ENCODE results near the gene NTN3. TPM values are rescaled to one million over a fixed set of nuclear protein-coding genes. Genes with fewer than 3 reads are reported as not detected.

The NTN3 gene
- total RNA-seq, 4 donors from 2014 or later: 1.3 to 15.5 TPM; not detected in 2

DNA sequence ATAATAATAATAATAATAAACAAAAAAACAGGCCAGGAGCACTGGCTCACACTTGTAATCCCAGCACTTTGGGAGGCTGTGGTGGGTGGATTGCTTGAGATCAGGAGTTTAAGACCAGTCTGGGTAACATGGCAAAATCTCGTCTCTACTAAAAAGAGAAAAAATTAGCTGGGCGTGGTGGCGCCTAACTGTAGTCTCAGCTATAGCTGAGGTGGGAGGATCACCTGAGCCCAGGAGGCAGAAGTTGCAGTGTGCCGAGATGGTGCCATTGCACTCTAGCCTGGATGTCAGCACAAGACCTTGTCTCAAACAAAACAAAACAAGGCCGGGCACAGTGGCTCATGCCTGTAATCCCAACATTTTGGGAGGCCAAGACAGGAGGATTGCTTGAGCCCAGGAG, 23.9 kb downstream of the NTN3 start:
- no peak overlapping the region for H3K4me3 ChIP-seq
- no peaks in the 10 kb centered on the region for H3K27me3 ChIP-seq
- no peaks in the 10 kb centered on the region for H3K9me3 ChIP-seq
- TF ChIP-seq, protein P1, sequence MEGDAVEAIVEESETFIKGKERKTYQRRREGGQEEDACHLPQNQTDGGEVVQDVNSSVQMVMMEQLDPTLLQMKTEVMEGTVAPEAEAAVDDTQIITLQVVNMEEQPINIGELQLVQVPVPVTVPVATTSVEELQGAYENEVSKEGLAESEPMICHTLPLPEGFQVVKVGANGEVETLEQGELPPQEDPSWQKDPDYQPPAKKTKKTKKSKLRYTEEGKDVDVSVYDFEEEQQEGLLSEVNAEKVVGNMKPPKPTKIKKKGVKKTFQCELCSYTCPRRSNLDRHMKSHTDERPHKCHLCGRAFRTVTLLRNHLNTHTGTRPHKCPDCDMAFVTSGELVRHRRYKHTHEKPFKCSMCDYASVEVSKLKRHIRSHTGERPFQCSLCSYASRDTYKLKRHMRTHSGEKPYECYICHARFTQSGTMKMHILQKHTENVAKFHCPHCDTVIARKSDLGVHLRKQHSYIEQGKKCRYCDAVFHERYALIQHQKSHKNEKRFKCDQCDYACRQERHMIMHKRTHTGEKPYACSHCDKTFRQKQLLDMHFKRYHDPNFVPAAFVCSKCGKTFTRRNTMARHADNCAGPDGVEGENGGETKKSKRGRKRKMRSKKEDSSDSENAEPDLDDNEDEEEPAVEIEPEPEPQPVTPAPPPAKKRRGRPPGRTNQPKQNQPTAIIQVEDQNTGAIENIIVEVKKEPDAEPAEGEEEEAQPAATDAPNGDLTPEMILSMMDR (IDR thresholded peaks at IDR 0.05): no peak
- TF ChIP-seq POLR2A (IDR thresholded peaks at IDR 0.05): no peak
- intact Hi-C loops (cut with DNase I; ENCODE audit: low total_unique reads): loop anchor here (10.0 kb wide), 1 partner anchor 160 kb away; no protein-coding TSS in a partner anchor
- no peak overlapping the region for H3K27ac ChIP-seq
- DNase-seq: no peak
- H3K4me1 ChIP-seq: no peaks in the 10 kb centered on the region
- no peaks in the 10 kb centered on the region for H3K36me3 ChIP-seq

DNA sequence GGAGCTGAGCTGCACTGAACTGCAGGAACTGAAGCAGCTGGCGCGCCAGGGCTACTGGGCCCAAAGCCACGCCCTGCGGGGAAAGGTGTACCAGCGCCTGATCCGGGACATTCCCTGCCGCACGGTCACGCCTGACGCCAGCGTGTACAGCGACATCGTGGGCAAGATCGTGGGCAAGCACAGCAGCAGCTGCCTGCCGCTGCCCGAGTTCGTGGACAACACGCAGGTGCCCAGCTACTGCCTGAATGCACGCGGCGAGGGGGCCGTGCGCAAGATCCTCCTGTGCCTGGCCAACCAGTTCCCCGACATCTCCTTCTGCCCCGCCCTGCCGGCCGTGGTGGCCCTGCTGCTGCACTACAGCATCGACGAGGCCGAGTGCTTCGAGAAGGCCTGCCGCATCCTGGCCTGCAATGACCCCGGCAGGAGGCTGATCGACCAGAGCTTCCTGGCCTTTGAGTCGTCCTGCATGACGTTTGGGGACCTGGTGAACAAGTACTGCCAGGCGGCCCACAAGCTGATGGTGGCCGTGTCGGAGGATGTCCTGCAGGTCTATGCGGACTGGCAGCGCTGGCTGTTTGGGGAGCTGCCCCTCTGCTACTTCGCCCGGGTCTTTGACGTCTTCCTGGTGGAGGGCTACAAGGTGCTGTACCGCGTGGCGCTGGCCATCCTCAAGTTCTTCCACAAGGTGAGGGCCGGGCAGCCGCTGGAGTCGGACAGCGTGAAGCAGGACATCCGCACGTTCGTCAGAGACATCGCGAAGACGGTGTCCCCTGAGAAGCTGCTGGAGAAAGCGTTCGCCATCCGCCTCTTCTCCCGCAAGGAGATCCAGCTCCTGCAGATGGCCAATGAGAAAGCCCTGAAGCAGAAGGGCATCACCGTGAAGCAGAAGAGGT, 25.4 kb downstream of the NTN3 start:
- Histone ChIP-seq H3K9me3 (no peaks in the 10 kb centered on the region), H3K27ac (no peak overlapping the region), H3K27me3 (no peaks in the 10 kb centered on the region), H3K4me3 (no peak overlapping the region), H3K36me3 (no peaks in the 10 kb centered on the region), H3K4me1 (no peaks in the 10 kb centered on the region)
- no peak for DNase-seq
- intact Hi-C loops (cut with DNase I; ENCODE audit: low total_unique reads): loop anchor here (10.0 kb wide), 1 partner anchor 162 kb away; no protein-coding TSS in a partner anchor
- TF ChIP-seq, protein P1 (IDR thresholded peaks at IDR 0.05): no peak
- no peak for TF ChIP-seq POLR2A (IDR thresholded peaks at IDR 0.05)

DNA sequence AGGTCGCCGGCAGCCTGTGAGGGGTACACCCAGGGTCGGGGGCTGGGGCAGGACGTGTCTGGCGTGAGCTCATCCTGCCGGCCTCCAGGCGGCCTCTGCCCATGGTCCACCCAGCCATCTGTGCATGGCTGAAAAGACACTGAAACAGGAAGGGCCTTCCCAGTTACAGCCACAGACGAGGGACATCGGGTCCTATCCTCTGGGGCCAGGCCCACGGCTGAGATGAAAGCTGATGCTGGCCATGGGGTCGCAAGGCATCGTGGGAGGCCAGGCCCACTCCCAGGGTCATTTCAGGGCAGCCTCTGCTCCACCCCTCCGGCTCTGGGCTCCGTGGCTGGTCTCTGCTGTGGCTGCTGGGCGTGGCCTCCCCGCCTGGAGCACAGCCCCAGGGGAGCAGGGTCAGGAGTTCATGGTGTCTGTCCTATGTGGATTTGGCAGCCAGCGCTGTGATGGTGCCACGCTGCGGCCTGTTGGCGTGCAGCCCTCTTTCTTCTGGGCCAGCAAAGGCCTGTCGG, 26.1 kb downstream of the NTN3 start:
- no peaks in the 10 kb centered on the region for H3K36me3 ChIP-seq
- DNase-seq: no peak
- intact Hi-C loops (cut with DNase I; ENCODE audit: low total_unique reads): loop anchor here (10.0 kb wide), 1 partner anchor 162 kb away; no protein-coding TSS in a partner anchor
- no peak overlapping the region for H3K4me3 ChIP-seq
- H3K27me3 ChIP-seq: no peaks in the 10 kb centered on the region
- TF ChIP-seq, protein P1 (IDR thresholded peaks at IDR 0.05): no peak
- TF ChIP-seq POLR2A (IDR thresholded peaks at IDR 0.05): no peak
- H3K9me3 ChIP-seq: no peaks in the 10 kb centered on the region
- peaks cover 0 to 7% of the 10 kb centered on the region in 2 donors for H3K4me1 ChIP-seq
- H3K27ac ChIP-seq: no peak overlapping the region

DNA sequence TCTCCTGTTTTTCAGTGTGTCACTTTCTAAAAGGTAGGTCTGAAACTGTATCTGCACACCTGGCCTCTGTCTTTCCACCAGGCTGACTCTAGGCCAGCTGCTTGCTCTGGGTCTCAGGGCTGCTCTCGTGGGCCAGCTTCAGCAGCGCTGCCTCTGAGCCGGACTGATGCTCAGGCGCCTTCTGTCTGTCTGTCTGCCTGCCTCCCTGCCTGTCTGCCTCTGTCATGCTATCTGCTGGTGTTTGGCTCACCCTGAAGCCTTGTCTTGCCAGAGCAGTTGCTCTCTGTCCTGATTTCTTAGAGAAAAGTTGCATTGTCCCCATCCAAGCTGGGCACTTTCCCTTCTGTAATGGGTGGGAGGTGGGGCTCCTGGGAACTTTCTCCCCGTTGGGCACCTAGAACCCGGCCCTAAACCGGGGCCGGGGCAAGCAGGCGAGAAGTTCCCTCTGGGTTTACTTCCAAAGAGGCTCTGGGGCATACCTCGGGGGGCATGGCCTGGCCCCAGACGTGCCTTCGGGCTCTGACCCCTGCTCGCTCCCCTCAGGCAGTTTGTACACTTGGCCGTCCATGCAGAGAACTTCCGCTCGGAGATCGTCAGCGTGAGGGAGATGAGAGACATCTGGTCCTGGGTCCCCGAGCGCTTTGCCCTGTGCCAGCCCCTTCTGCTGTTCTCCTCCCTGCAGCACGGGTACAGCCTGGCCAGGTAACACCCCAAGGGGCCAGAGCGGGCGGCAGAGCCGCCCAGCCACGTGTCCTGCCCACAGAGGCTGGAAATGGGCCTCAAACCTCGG, 26.8 kb downstream of the NTN3 start:
- Histone ChIP-seq H3K27me3 (no peaks in the 10 kb centered on the region), H3K9me3 (no peaks in the 10 kb centered on the region), H3K4me1 (peaks cover 0 to 14% of the 10 kb centered on the region in 2 donors), H3K27ac (no peak overlapping the region), H3K4me3 (no peak overlapping the region), H3K36me3 (no peaks in the 10 kb centered on the region)
- TF ChIP-seq, protein P1 (IDR thresholded peaks at IDR 0.05): no peak
- TF ChIP-seq POLR2A (IDR thresholded peaks at IDR 0.05): no peak
- DNase-seq: no peak
- intact Hi-C loops (cut with DNase I; ENCODE audit: low total_unique reads): loop anchor here (10.0 kb wide), 1 partner anchor 163 kb away; no protein-coding TSS in a partner anchor
